Natural killer cell treated with Interleukin-12 subunit alpha and Interleukin-12 subunit beta and Interleukin-15 and Interleukin-18, amount 100 ng/mL, for 72 hours (primary cell): ENCODE results near the gene HS6ST1. TPM values are rescaled to one million over a fixed set of nuclear protein-coding genes. Genes with fewer than 3 reads are reported as not detected.
"Not testable (repeated sequence)": the region's sequence is repeated elsewhere in the genome, so short reads cannot be mapped to it uniquely, and the experiment has no call there.

Source experiments
- ATAC-seq, 2 donors: fragments of 150-1000 bp; cut with Tn5 transposase in 1 of 2; sonication (Bioruptor Pico), chemical (Tn5 transposase) in 1 of 2; 2 replicates each; pipeline ENCODE4 v1.10.0; 2021
- DNase-seq: peaks from one replicate; pipeline ENCODE4 v3.0.0; 2022; ENCODE audit warnings: low spot score
- H3K27ac Mint-ChIP-seq, 2 donors: 1 replicate in 1 of 2; 2 replicates in 1 of 2; pipeline ENCODE4 v1.8.0; 2022; ENCODE audit warnings: mixed read lengths in 2 of 2, mild to moderate bottlenecking in 1 of 2, moderate library complexity in 1 of 2
- H3K27me3 Mint-ChIP-seq, 2 donors: 1 replicate in 1 of 2; 2 replicates in 1 of 2; pipeline ENCODE4 v1.8.0; 2022; ENCODE audit warnings: mixed read lengths in 2 of 2
- H3K36me3 Mint-ChIP-seq: one replicate; pipeline ENCODE4 v1.8.0; 2022; ENCODE audit warnings: mixed read lengths
- H3K4me1 Mint-ChIP-seq, 2 donors: 1 replicate in 1 of 2; 2 replicates in 1 of 2; pipeline ENCODE4 v1.8.0; 2022; ENCODE audit warnings: low read depth in 2 of 2, mixed read lengths in 2 of 2, mild to moderate bottlenecking in 1 of 2
- H3K4me3 Mint-ChIP-seq: one replicate; pipeline ENCODE4 v1.8.0; 2022; ENCODE audit warnings: mixed read lengths
- H3K9me3 Mint-ChIP-seq: 2 replicates; pipeline ENCODE4 v1.8.0; 2022; ENCODE audit warnings: mixed read lengths
- total RNA-seq, 2 donors: library from RNA; stranded (reverse); gene quantifications; one replicate each; pipeline ENCODE4 v1.2.3, GENCODE V29; 2022

HS6ST1 gene
- total RNA-seq, 2 donors from 2014 or later: 17.5 to 25.5 TPM

DNA sequence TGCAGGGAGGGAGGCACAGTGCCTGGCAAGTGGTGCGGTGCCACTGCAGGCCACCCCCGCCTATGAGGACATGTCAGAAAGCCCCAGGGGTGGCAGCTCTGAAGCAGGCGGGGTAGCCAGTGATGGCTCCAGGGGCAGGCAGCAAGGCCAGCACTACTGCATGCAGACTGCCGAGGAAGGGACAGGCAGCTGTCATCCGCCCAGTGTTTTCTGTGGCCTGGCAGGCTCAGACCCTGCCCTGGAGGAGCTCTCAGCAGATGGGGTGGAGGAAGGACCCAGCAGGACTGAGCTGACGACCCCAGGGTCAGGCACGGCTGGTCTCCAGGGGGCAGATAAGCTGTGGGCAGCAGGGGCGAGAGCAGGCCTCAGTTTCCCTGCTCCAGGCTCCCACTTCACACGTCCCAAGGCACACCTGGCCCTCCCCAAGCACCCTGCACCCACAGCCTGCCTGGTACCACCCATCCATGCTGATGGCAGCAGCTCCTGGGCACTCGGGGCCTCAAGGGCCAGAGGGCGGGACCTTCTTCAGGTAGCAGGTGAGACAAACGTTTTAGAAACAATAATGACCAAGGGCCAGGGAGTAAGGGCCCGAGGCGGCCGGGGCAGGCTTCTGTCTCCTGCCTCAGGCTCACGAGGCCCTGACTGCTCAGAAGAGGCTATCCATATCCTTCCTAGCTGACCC is 48.5 kb downstream of the HS6ST1 start:
- ATAC-seq: no peak
- H3K4me1 Mint-ChIP-seq: peaks cover 19 to 29% of the 10 kb centered on the region in 2 donors
- no peak overlapping the region for H3K4me3 Mint-ChIP-seq
- H3K36me3 Mint-ChIP-seq: peaks cover 6% of the 10 kb centered on the region
- H3K27ac Mint-ChIP-seq: no peak overlapping the region
- peak; percentile 44 for DNase-seq
- H3K27me3 Mint-ChIP-seq: no peaks in the 10 kb centered on the region
- peaks cover 5% of the 10 kb centered on the region for H3K9me3 Mint-ChIP-seq

GRCh38 chr2:128269063-128269989 is 49.3 kb downstream of the HS6ST1 start:
- Mint-ChIP-seq H3K36me3 (peaks cover 4% of the 10 kb centered on the region), H3K27me3 (no peaks in the 10 kb centered on the region), H3K27ac (no peak overlapping the region), H3K4me1 (peaks cover 11 to 29% of the 10 kb centered on the region in 2 donors), H3K9me3 (peaks cover 5% of the 10 kb centered on the region), H3K4me3 (no peak overlapping the region)
- DNase-seq: no peak
- ATAC-seq: no peak

GRCh38 chr2:128268611-128269010 is 50.1 kb downstream of the HS6ST1 start:
- H3K27me3 Mint-ChIP-seq, H3K9me3 Mint-ChIP-seq, DNase-seq, H3K36me3 Mint-ChIP-seq, H3K27ac Mint-ChIP-seq, H3K4me3 Mint-ChIP-seq, ATAC-seq: not testable (repeated sequence)
- peaks cover 4 to 22% of the 10 kb centered on the region in 2 donors for H3K4me1 Mint-ChIP-seq

DNA sequence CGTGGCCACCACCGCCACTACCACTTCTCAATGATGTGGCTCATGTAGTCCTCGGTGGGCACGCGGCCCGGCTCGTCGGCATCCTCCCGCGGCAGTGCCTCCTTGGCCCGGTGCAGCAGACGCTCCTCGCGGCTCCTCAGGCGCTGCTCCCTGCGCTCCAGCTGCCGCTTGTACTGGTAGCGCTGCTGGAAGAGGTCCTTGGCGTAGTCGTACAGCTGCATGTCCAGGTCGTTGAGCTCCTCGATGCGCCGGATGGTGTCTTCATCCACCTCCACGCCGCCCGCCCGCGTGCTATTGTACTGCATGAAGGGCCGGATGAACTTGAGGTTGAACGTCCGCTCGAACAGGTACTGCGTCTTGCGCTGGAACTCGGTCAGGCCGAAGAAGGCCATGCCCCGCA is 50.5 kb downstream of the HS6ST1 start:
- not testable (repeated sequence) for H3K27me3 Mint-ChIP-seq, H3K4me3 Mint-ChIP-seq, H3K27ac Mint-ChIP-seq, ATAC-seq, DNase-seq, H3K9me3 Mint-ChIP-seq, H3K36me3 Mint-ChIP-seq
- peaks cover 0 to 17% of the 10 kb centered on the region in 2 donors for H3K4me1 Mint-ChIP-seq

DNA sequence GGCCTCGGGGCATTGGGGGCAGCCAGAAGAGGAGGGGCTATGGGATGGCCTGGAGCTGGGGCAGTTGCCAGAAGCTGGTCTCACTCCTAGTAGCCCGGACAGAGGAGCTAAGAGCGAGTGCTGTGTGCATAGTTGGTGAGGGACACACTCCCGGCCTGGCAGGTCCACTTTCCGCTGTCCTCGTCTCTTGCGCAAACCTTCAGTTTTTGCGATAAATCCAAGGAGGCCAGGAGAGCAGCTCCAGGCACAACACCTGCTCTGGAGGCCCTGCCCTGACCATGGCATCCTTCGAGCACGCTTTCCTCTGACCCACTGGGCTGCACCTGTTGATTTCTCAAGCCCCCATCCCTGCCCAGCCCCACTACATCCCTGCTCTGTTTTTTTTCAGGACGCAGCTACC is 51.0 kb downstream of the HS6ST1 start:
- not testable (repeated sequence) for DNase-seq, H3K27ac Mint-ChIP-seq, H3K9me3 Mint-ChIP-seq, ATAC-seq, H3K4me3 Mint-ChIP-seq, H3K27me3 Mint-ChIP-seq, H3K36me3 Mint-ChIP-seq
- peaks cover 0 to 22% of the 10 kb centered on the region in 2 donors for H3K4me1 Mint-ChIP-seq

- not testable (repeated sequence) for H3K27me3 Mint-ChIP-seq, ATAC-seq, H3K9me3 Mint-ChIP-seq, DNase-seq, H3K27ac Mint-ChIP-seq, H3K36me3 Mint-ChIP-seq, H3K4me3 Mint-ChIP-seq
- H3K4me1 Mint-ChIP-seq: peaks cover 0 to 21% of the 10 kb centered on the region in 2 donors
Observed at GRCh38 chr2:128267197-128267596, 51.5 kb downstream of the HS6ST1 start.

DNA sequence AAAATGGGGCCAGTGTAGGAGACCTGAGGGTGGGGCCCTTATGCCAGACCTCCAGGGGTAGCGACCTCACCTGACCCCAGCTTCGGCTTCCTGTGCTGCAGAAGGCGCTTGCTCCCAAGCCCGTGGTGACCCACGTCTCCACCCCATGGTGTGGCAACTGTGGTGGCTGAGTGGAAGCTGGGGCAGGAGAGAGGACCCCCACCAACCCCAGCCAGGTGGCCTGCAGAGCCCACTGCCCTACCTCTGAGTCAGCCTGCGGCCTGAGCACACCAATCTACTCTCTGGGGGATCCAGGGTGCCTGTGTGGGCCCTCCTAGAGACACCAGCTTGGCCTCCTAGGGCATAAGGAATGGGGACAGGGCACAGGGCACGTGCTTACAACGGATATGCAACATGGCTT is 52.2 kb downstream of the HS6ST1 start:
- H3K36me3 Mint-ChIP-seq, H3K9me3 Mint-ChIP-seq, ATAC-seq, DNase-seq, H3K27ac Mint-ChIP-seq, H3K4me3 Mint-ChIP-seq, H3K27me3 Mint-ChIP-seq: not testable (repeated sequence)
- H3K4me1 Mint-ChIP-seq: peaks cover 0 to 15% of the 10 kb centered on the region in 2 donors

DNA sequence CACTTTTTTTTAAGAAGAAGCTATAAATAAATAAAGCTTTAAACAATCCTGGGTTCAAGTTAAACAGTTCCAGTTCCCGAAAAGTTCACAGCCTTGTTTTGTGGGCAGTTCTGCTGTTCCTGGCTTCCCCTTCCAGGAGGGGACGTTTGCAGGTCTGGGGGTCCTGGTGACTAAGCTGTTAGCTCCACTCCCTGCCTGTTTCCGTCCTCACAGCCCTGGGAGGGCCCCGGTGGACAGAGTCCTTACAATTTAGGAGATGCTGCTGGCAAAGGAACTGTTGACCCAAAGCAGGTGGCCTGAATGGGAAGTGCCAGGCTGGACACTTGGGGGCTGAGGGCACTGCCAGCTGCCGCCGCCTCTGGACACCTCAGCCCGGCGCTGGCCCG is 53.1 kb downstream of the HS6ST1 start:
- not testable (repeated sequence) for H3K27me3 Mint-ChIP-seq, H3K27ac Mint-ChIP-seq, H3K36me3 Mint-ChIP-seq, H3K9me3 Mint-ChIP-seq, DNase-seq, ATAC-seq, H3K4me3 Mint-ChIP-seq
- peaks cover 0 to 12% of the 10 kb centered on the region in 2 donors for H3K4me1 Mint-ChIP-seq

- ATAC-seq: no peak
- peaks cover 0 to 12% of the 10 kb centered on the region in 2 donors for H3K4me1 Mint-ChIP-seq
- no peaks in the 10 kb centered on the region for H3K27me3 Mint-ChIP-seq
- H3K4me3 Mint-ChIP-seq: no peak overlapping the region
- DNase-seq: no peak
- no peaks in the 10 kb centered on the region for H3K9me3 Mint-ChIP-seq
- H3K36me3 Mint-ChIP-seq: no peaks in the 10 kb centered on the region
- H3K27ac Mint-ChIP-seq: no peak overlapping the region
Observed at GRCh38 chr2:128264881-128265607, 53.6 kb downstream of the HS6ST1 start.

GRCh38 chr2:128263902-128264331 is 54.8 kb downstream of the HS6ST1 start:
- DNase-seq: no peak
- Mint-ChIP-seq H3K4me1 (peaks cover 0 to 12% of the 10 kb centered on the region in 2 donors), H3K27ac (no peak overlapping the region), H3K9me3 (no peaks in the 10 kb centered on the region), H3K27me3 (no peaks in the 10 kb centered on the region), H3K4me3 (no peak overlapping the region), H3K36me3 (no peaks in the 10 kb centered on the region)
- no peak for ATAC-seq

DNA sequence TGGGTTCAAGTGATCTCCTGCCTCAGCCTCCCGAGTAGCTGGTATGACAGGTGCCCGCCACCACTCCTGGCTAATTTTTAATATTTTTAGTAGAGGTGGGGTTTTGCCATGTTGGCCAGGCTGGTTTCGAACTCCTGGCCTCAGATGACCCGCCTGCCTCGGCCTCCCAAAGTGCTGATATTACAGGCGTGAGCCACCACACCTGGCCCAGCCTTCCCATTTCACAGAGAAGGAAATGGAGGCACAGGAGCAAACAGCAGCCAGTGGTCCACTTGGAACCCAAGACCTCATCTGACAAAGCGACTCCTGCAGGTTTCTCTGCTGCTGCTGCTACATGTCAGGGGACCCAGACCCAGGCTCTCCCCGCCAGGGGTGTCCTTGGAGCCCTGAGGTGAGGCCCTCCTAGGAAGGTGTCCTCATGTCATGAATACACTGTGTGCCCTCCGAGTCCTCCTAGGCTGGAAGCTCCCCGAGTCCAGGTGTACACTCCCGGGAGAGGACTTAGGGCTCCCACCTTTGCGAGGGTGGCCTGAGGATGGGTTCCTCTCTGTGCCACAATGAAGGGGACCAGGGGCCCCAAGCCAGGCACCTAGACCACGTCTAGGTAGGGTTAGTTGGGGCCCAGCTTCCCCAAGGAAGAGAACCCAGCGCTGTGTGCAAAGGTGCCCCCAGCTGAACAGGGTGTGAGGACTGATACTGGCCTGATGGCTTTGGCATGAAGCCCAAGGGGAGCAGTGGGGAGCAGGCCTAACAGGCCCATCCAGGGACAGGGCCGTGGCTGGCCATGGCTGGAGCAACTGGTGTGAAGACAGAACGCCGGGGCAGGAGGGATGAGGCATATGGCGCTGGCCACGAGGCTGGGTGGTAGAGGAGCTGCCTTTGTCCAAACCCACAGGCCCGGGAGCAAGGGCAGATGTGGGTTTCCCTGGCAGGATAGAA is 56.1 kb downstream of the HS6ST1 start:
- ATAC-seq: peak; percentile 13 to 29
- no peak for DNase-seq
- Mint-ChIP-seq H3K4me1 (peaks cover 0 to 12% of the 10 kb centered on the region in 2 donors), H3K4me3 (no peak overlapping the region), H3K36me3 (no peaks in the 10 kb centered on the region), H3K27ac (no peak overlapping the region), H3K27me3 (no peaks in the 10 kb centered on the region), H3K9me3 (no peaks in the 10 kb centered on the region)

DNA sequence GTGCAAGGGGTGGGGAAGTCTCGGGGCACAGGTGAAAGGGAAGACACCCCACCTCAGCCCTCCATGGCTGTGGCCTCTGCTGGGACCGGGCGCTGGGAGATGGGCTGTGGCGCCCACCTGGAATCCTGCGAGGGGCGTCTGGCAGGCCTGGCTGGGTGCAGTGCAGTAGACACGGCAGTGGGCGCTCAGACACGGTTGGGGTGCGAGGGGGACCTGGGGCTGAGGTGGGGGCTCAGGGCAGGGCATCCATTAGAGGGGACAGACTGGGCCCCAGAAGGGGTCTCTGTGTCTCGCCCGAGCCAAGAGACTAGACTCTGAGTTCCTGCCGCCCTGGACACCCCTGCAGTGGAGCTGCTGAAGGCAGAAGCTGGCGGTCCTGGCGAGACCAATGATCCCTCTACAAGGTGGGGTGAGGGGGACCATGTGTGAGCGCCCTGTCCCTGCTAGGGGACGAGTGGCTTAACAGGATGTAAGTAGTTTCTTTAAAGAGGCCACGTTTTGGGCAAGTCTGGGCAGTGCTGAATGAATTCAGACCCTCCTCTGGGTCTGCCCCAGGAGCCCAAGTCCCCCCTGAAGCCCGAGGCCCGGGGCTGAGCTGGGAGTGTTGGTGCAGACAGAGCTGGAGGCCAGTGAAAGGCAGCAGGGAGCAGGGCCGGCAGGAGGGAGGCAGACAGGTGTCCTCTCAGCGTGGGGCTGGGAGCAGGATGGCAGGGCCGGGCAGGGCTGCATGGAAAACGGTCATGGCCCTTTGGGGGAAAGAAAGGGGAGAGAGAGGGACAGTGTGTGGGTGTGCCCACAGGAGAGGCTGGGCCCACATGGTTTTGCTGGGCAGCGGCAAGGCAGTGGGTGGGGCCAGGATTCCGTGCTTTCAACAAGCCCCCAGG is 57.2 kb downstream of the HS6ST1 start:
- no peak overlapping the region for H3K4me3 Mint-ChIP-seq

More for the DNA sequence above, 57.2 kb downstream of the HS6ST1 start:
- peak in 1 of 2 donors; percentile 46 for ATAC-seq
- Mint-ChIP-seq H3K27ac (no peak overlapping the region), H3K9me3 (no peaks in the 10 kb centered on the region), H3K4me1 (peaks cover 0 to 12% of the 10 kb centered on the region in 2 donors), H3K27me3 (peaks cover 0 to under 1% of the 10 kb centered on the region in 2 donors), H3K36me3 (no peaks in the 10 kb centered on the region)
- DNase-seq: no peak
